IMR-90 (cell line): ENCODE results near the gene SSBP3. TPM values are rescaled to one million over a fixed set of nuclear protein-coding genes. Genes with fewer than 3 reads are reported as not detected.

Experiments used
- ATAC-seq: fragments of 200-7000 bp; cut with Tn5 transposase; 2 replicates; pipeline ENCODE4 v1.9.1; 2020; ENCODE audit warnings: low read depth, mild to moderate bottlenecking, moderate library complexity
- BruUV-seq: library from RNA; stranded (reverse); fragments of 400-500 nt; replicated peaks from 2 replicates; lab custom pipeline; 2021; lab: Mats Ljungman, UMichigan
- CTCF ChIA-PET: fragments of 300-600 bp; formaldehyde crosslinking; extraction: SDS; loops from one replicate; lab custom pipeline; 2021; ENCODE audit warnings: antibody characterized with exemption; lab: Yijun Ruan, JAX
- POLR2A ChIA-PET: fragments of 300-600 bp; sonication (Branson Sonifier 250); formaldehyde crosslinking; loops from one replicate; lab custom pipeline; 2022; ENCODE audit warnings: antibody characterized with exemption; ENCODE audit not compliant: unreplicated experiment; lab: Charles Lee
- DNase-seq: peaks from one replicate; pipeline ENCODE4 v3.0.0; 2013
- H2AFZ ChIP-seq: replicated peaks from 2 replicates; pipeline ENCODE3; 2013; ENCODE audit warnings: low read length, mild to moderate bottlenecking; ENCODE audit not compliant: poor library complexity
- H2AK5ac ChIP-seq: 2 replicates; pipeline ENCODE4 v1.6.1; 2013; ENCODE audit warnings: low read depth, low read length, inconsistent platforms
- H2AK9ac ChIP-seq: replicated peaks from 2 replicates; pipeline ENCODE3; 2013; ENCODE audit warnings: mild to moderate bottlenecking, low read depth, low read length, moderate library complexity; ENCODE audit not compliant: poor library complexity
- H2BK120ac ChIP-seq: 2 replicates; pipeline ENCODE4 v1.6.1; 2013; ENCODE audit warnings: low read depth, low read length, inconsistent platforms
- H2BK15ac ChIP-seq: 3 replicates; pipeline ENCODE4 v1.6.1; 2013; ENCODE audit warnings: low read depth, low read length, inconsistent platforms
- H2BK20ac ChIP-seq: 2 replicates; pipeline ENCODE4 v1.6.1; 2013; ENCODE audit warnings: low read depth, mild to moderate bottlenecking, inconsistent platforms, low read length, moderate library complexity
- H2BK5ac ChIP-seq: 2 replicates; pipeline ENCODE4 v1.6.1; 2013; ENCODE audit warnings: mild to moderate bottlenecking, low read depth, low read length, inconsistent platforms; ENCODE audit not compliant: poor library complexity, severe bottlenecking
- H3K14ac ChIP-seq: replicated peaks from 2 replicates; pipeline ENCODE4 v1.6.1; 2013; ENCODE audit warnings: low read depth, low read length, inconsistent platforms
- H3K18ac ChIP-seq: 2 replicates; pipeline ENCODE4 v1.6.1; 2013; ENCODE audit warnings: low read depth, low read length, control low read depth
- H3K23ac ChIP-seq: 2 replicates; pipeline ENCODE4 v1.6.1; 2013; ENCODE audit warnings: low read depth, low read length, inconsistent platforms
- H3K27ac ChIP-seq: 2 replicates; pipeline ENCODE4 v1.5.1; 2013; ENCODE audit warnings: mild to moderate bottlenecking, control low read depth, low read length; ENCODE audit not compliant: insufficient read depth
- H3K27me3 ChIP-seq: 2 replicates; pipeline ENCODE4 v1.6.1; 2013; ENCODE audit warnings: low read length; ENCODE audit not compliant: control insufficient read depth, insufficient read depth
- H3K36me3 ChIP-seq: 2 replicates; pipeline ENCODE4 v1.6.1; 2013; ENCODE audit warnings: low read length, mixed read lengths; ENCODE audit not compliant: control insufficient read depth, insufficient read depth
- H3K4ac ChIP-seq: 2 replicates; pipeline ENCODE4 v1.6.1; 2013; ENCODE audit warnings: low read depth, low read length, inconsistent platforms
- H3K4me1 ChIP-seq: 2 replicates; pipeline ENCODE4 v1.6.1; 2013; ENCODE audit warnings: low read length, mixed read lengths; ENCODE audit not compliant: control insufficient read depth, insufficient read depth
- H3K4me2 ChIP-seq: 2 replicates; pipeline ENCODE4 v1.6.1; 2013; ENCODE audit warnings: low read depth, mild to moderate bottlenecking, control low read depth, low read length, moderate library complexity
- H3K4me3 ChIP-seq: 2 replicates; pipeline ENCODE4 v1.5.1; 2013; ENCODE audit warnings: low read depth, mild to moderate bottlenecking, control low read depth, low read length, moderate library complexity; ENCODE audit not compliant: insufficient read depth
- H3K56ac ChIP-seq: 2 replicates; pipeline ENCODE4 v1.6.1; 2013; ENCODE audit warnings: low read length, inconsistent platforms; ENCODE audit not compliant: insufficient read depth; ENCODE audit errors: extremely low read depth
- H3K79me1 ChIP-seq, 2 experiments: 2 replicates each; pipeline ENCODE4 v1.6.1; 2013; ENCODE audit warnings: low read length in 2 of 2, inconsistent platforms in 1 of 2, low read depth in 1 of 2
- H3K9ac ChIP-seq: 2 replicates; pipeline ENCODE4 v1.6.1; 2013; ENCODE audit warnings: low read depth, low read length, control low read depth
- H3K9me1 ChIP-seq: 2 replicates; pipeline ENCODE4 v1.6.1; 2013; ENCODE audit warnings: low read length, inconsistent platforms; ENCODE audit not compliant: insufficient read depth
- H3K9me3 ChIP-seq: 2 replicates; pipeline ENCODE4 v1.6.1; 2013; ENCODE audit warnings: low read length; ENCODE audit not compliant: control insufficient read depth, insufficient read depth
- H4K20me1 ChIP-seq: 2 replicates; pipeline ENCODE4 v1.6.1; 2013; ENCODE audit warnings: low read length, inconsistent platforms; ENCODE audit not compliant: insufficient read depth
- H4K5ac ChIP-seq: 2 replicates; pipeline ENCODE4 v1.6.1; 2013; ENCODE audit warnings: mild to moderate bottlenecking, low read depth, low read length, control low read depth
- H4K8ac ChIP-seq, 2 experiments: 2 replicates each; pipeline ENCODE4 v1.6.1; 2013; ENCODE audit warnings: low read depth in 2 of 2, low read length in 2 of 2, control low read depth in 1 of 2, inconsistent platforms in 1 of 2
- H4K91ac ChIP-seq: 2 replicates; pipeline ENCODE4 v1.6.1; 2013; ENCODE audit warnings: low read depth, low read length, inconsistent platforms; ENCODE audit not compliant: insufficient read depth
- BHLHE40 ChIP-seq: fragments of 150-350 bp; IDR thresholded peaks from 2 replicates; pipeline ENCODE4 v1.6.1; 2016; ENCODE audit warnings: mild to moderate bottlenecking, low read depth, low read length
- CTCF ChIP-seq: conservative IDR thresholded peaks from 2 replicates; pipeline ENCODE4 v1.5.1; 2012; ENCODE audit warnings: mild to moderate bottlenecking, low read depth, low read length, improper control_type of control experiment
- ELK1 ChIP-seq: fragments of 150-350 bp; IDR thresholded peaks from 2 replicates; pipeline ENCODE4 v1.6.1; 2016; ENCODE audit warnings: low read depth, mild to moderate bottlenecking, low read length, moderate library complexity, borderline replicate concordance
- MAFK ChIP-seq: IDR thresholded peaks from 2 replicates; pipeline ENCODE4 v1.6.1; 2012; ENCODE audit warnings: low read depth, low read length, improper control_type of control experiment
- MAZ ChIP-seq: IDR thresholded peaks from 2 replicates; pipeline ENCODE4 v1.6.1; 2012; ENCODE audit warnings: low read depth, mild to moderate bottlenecking, low read length, improper control_type of control experiment, moderate library complexity, borderline replicate concordance
- MXI1 ChIP-seq: IDR thresholded peaks from 2 replicates; pipeline ENCODE4 v1.6.1; 2012; ENCODE audit warnings: low read depth, mild to moderate bottlenecking, low read length, moderate library complexity, borderline replicate concordance
- POLR2A ChIP-seq: IDR thresholded peaks from 2 replicates; pipeline ENCODE4 v1.6.1; 2012; ENCODE audit warnings: mild to moderate bottlenecking, low read depth, low read length
- USF2 ChIP-seq: fragments of 150-350 bp; IDR thresholded peaks from 2 replicates; pipeline ENCODE4 v1.6.1; 2017; ENCODE audit warnings: mild to moderate bottlenecking, antibody characterized with exemption, low read length, low read depth
- WGBS, 2 experiments: methylation state at CpG; one replicate each; pipeline versions ENCODE4 v1.1.5 to v1.1.7; 2013; ENCODE audit warnings: missing lambda C conversion rate in 2 of 2; ENCODE audit not compliant: insufficient read length in 1 of 2; ENCODE audit errors: extremely low coverage in 2 of 2; 5-methylcytosine and 5-hydroxymethylcytosine counted together
- dilution Hi-C: fragments of 300-500 bp; cut with HindIII; formaldehyde crosslinking; loops from one replicate; pipeline ENCODE4 v1.14.3; 2018; ENCODE audit warnings: low sequenced_read_pairs; ENCODE audit not compliant: unreplicated experiment
- in situ Hi-C: fragments of 300-500 bp; cut with MboI; formaldehyde crosslinking; loops from 3 replicates; pipeline ENCODE4 v1.14.3; 2019; ENCODE audit warnings: low sequenced_read_pairs, inconsistent platforms, mixed read lengths
- intact Hi-C: fragments of 100-400 bp; cut with micrococcal nuclease; formaldehyde crosslinking; loops from 2 replicates; pipeline ENCODE4 v1.10.0; 2022
- polyA plus RNA-seq, 3 experiments: library from polyadenylated mRNA; depleted of rRNA; stranded (reverse); fragments of >200 nt; gene quantifications; 2 replicates each; pipeline ENCODE4 v1.2.3, GENCODE V29; 2012; ENCODE audit warnings: low replicate concordance in 1 of 3
- total RNA-seq: library from RNA; depleted of rRNA; stranded (reverse); fragments of >200 nt; gene quantifications from 2 replicates; pipeline ENCODE4 v1.2.3, GENCODE V29; 2012

The SSBP3 gene
- total and polyA plus RNA-seq, 2 of the 4 experiments (the other 2 are of a cell fraction), result 10.9 to 39.6 TPM

GRCh38 chr1:54332781-54333585 lies 73.2 kb downstream of the SSBP3 start (continued):
- no peak for TF ChIP-seq ELK1

GRCh38 chr1:54331843-54332463 lies 74.2 kb downstream of the SSBP3 start:
- DNase-seq (no peak), ATAC-seq (no peak)
- peak overlapping the region; percentile 50; the same call in 1 of the 2 replicates for H3K23ac ChIP-seq
- H3K36me3 ChIP-seq, result peaks cover 4% of the 10 kb centered on the region; the same call in 1 of the 2 replicates
- no peak overlapping the region for H2AFZ ChIP-seq
- in situ Hi-C loops (no loop called here), intact Hi-C loops (no loop called here), dilution Hi-C loops (no loop called here)
- BruUV-seq, result no TSS peak
- H2BK20ac ChIP-seq, result 0 out of 2 replicates have a peak overlapping the region, but pooled peaks have one; percentile 4
- CTCF ChIA-PET, result no interaction called here
- POLR2A ChIA-PET, result no interaction called here
- H3K4me1 ChIP-seq, result peaks cover 59% of the 10 kb centered on the region
- H2BK5ac ChIP-seq, result no peak overlapping the region
- no peak overlapping the region for H3K9ac ChIP-seq
- H2AK5ac ChIP-seq, result peak overlapping the region; percentile 12
- no peaks in the 10 kb centered on the region for H3K9me3 ChIP-seq
- peak overlapping the region; percentile 30 for H4K91ac ChIP-seq
- WGBS, 2 experiments, result 100% methylated on average over 2 of the region's 3 CpGs; no CpG with 5 or more reads in 1 of the 2 experiments
- H3K79me1 ChIP-seq, result peaks cover 57 to 82% of the 10 kb centered on the region in 2 experiments
- peak overlapping the region; percentile 41; the same call in 1 of the 2 replicates for H3K14ac ChIP-seq
- peak overlapping the region; percentile 67 for H3K4ac ChIP-seq
- peak overlapping the region; percentile 54 for H3K18ac ChIP-seq
- H3K27ac ChIP-seq, result peak overlapping the region; percentile 3; the same call in 1 of the 2 replicates
- peak overlapping the region in 1 of 2 experiments; percentile 6; a peak in 1 of 4 replicates for H4K8ac ChIP-seq
- H3K27me3 ChIP-seq, result no peaks in the 10 kb centered on the region
- no peak overlapping the region for H3K4me2 ChIP-seq
- peaks cover 25% of the 10 kb centered on the region; the same call in 1 of the 2 replicates for H4K20me1 ChIP-seq
- no peak overlapping the region for H3K56ac ChIP-seq
- H4K5ac ChIP-seq, result peak overlapping the region; percentile 28; the same call in 1 of the 2 replicates
- peak overlapping the region; percentile 26 for H2AK9ac ChIP-seq
- peak overlapping the region; percentile 35; the same call in 1 of the 2 replicates for H2BK120ac ChIP-seq
- no peak overlapping the region for H3K4me3 ChIP-seq
- H3K9me1 ChIP-seq, result peaks cover 40% of the 10 kb centered on the region
- H2BK15ac ChIP-seq, result 0 out of 3 replicates have a peak overlapping the region, but pooled peaks have one; percentile 4
- TF ChIP-seq CTCF (no peak), POLR2A (no peak), MXI1 (no peak), MAFK (no peak), BHLHE40 (no peak), MAZ (no peak), ELK1 (no peak), USF2 (no peak)
